Endothelial cell (in vitro differentiated cells): ENCODE results near the gene CXCR5. TPM values are rescaled to one million over a fixed set of nuclear protein-coding genes. Genes with fewer than 3 reads are reported as not detected.
"Not testable (repeated sequence)": the region's sequence is repeated elsewhere in the genome, so short reads cannot be mapped to it uniquely, and the experiment has no call there.

Experiments used
- DNase-seq: peaks from one replicate; pipeline ENCODE4 v3.0.0; 2021; ENCODE audit warnings: low spot score
- H3K27ac Mint-ChIP-seq: one replicate; pipeline ENCODE4 v1.8.0; 2021; ENCODE audit warnings: mixed read lengths, inconsistent platforms; ENCODE audit not compliant: unreplicated experiment
- H3K27me3 Mint-ChIP-seq: one replicate; pipeline ENCODE4 v1.8.0; 2021; ENCODE audit warnings: mild to moderate bottlenecking, moderate library complexity, mixed read lengths, inconsistent platforms; ENCODE audit not compliant: unreplicated experiment
- H3K36me3 Mint-ChIP-seq: one replicate; pipeline ENCODE4 v1.8.0; 2021; ENCODE audit warnings: mild to moderate bottlenecking, low read depth, mixed read lengths, inconsistent platforms; ENCODE audit not compliant: unreplicated experiment
- H3K4me1 Mint-ChIP-seq: one replicate; pipeline ENCODE4 v1.8.0; 2021; ENCODE audit warnings: mild to moderate bottlenecking, mixed read lengths, inconsistent platforms; ENCODE audit not compliant: unreplicated experiment
- H3K4me3 Mint-ChIP-seq: one replicate; pipeline ENCODE4 v1.8.0; 2021; ENCODE audit warnings: mild to moderate bottlenecking, mixed read lengths, inconsistent platforms; ENCODE audit not compliant: unreplicated experiment
- H3K9me3 Mint-ChIP-seq: one replicate; pipeline ENCODE4 v1.8.0; 2021; ENCODE audit warnings: mixed read lengths, inconsistent platforms; ENCODE audit not compliant: unreplicated experiment
- total RNA-seq: library from RNA; stranded (reverse); fragmentation: NEBNext Ultra II Directional; extraction: Animal tissue kit (Norgen Biotek cat#: 25700); gene quantifications from one replicate; pipeline ENCODE4 v1.2.1, GENCODE V29; 2021; ENCODE audit not compliant: unreplicated experiment
- TF ChIP-seq, protein P1 (sequence below): fragments of 200-600 bp; sonication (generic); IDR thresholded peaks from one replicate; pipeline ENCODE4 v1.5.0; 2021; ENCODE audit warnings: antibody characterized with exemption; ENCODE audit not compliant: unreplicated experiment

CXCR5 gene
- total RNA-seq, 1 donor from 2014 or later: not detected

DNA sequence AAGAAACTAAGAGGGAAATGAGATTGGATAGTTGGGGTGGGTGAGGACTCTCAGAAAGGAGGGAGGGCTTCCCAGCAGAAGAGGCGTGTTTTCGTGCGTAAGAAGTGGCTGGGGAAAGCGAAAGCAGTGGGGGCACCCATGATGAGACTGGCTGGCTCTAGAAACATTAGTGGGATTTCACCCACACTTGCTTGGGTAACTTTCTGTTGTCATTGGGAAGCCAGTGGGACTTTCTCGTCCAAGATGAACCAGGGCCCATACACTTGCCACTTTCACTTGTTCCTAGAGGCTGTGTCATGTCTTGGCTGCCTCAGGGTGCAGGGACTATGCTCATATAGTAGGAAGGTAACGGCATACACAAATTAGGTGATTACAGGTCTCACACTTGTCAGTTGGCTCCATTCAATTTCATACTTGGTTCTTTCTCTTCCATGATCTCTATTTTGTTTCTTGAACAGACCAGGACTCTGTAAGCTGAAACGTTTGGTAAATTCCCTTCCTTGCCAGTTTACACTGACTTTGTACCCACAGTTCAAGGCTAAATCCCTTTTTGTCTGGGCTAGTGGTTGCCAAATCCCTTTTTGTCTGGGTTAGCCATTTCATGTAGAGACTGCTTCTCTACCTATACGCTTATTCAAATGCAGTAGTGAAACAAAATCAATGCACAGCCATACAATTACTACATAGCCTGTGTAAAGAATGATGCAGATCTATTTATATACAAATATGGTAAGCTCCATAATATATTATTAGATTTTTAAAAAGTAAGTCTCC lies 42.0 kb upstream of the CXCR5 start:
- Mint-ChIP-seq H3K27me3 (peaks cover 1% of the 10 kb centered on the region), H3K4me3 (no peak overlapping the region), H3K27ac (no peak overlapping the region), H3K9me3 (no peaks in the 10 kb centered on the region), H3K36me3 (no peaks in the 10 kb centered on the region), H3K4me1 (peaks cover 3% of the 10 kb centered on the region)
- TF ChIP-seq, protein P1, sequence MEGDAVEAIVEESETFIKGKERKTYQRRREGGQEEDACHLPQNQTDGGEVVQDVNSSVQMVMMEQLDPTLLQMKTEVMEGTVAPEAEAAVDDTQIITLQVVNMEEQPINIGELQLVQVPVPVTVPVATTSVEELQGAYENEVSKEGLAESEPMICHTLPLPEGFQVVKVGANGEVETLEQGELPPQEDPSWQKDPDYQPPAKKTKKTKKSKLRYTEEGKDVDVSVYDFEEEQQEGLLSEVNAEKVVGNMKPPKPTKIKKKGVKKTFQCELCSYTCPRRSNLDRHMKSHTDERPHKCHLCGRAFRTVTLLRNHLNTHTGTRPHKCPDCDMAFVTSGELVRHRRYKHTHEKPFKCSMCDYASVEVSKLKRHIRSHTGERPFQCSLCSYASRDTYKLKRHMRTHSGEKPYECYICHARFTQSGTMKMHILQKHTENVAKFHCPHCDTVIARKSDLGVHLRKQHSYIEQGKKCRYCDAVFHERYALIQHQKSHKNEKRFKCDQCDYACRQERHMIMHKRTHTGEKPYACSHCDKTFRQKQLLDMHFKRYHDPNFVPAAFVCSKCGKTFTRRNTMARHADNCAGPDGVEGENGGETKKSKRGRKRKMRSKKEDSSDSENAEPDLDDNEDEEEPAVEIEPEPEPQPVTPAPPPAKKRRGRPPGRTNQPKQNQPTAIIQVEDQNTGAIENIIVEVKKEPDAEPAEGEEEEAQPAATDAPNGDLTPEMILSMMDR: no peak
- no peak for DNase-seq

DNA sequence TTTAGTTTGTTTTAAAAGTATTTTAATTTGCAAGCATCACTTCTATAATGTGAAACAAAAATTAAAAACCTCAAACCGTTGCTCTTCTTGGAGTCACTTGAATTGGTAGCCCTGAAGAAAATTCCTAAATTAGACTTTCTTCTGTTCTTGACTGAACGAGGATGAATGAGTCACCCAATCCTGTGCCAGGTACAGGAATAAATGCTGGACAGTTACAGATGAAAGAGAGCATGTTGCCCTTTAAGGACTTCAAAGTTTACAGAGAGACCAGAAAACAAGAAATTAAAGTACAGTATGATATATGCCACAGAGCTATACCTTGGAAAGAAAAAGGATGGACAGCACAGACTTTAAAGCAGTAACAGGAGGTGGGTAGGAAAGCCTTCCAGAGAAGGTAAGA lies 41.3 kb upstream of the CXCR5 start:
- TF ChIP-seq, protein P1: no peak
- Mint-ChIP-seq H3K27ac (no peak overlapping the region), H3K36me3 (no peaks in the 10 kb centered on the region), H3K27me3 (peaks cover 1% of the 10 kb centered on the region), H3K4me3 (no peak overlapping the region), H3K4me1 (peaks cover 3% of the 10 kb centered on the region), H3K9me3 (no peaks in the 10 kb centered on the region)
- DNase-seq: no peak

DNA sequence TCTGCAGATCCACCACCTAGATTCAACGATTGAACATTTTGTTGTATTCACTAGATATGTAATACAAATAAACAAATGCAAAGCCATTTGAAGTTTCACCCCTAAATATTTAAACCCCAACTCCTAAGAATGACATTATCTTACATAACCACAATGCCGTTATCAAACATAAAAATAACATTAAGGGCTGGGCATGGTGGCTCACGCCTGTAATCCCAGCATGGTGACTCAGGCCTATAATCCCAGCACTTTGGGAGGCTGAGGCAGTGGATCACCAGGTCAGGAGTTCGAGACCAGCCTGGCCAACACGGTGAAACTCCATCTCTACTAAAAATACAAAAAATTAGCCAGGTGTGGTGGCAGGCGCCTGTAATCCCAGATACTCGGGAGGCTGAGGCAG lies 40.8 kb upstream of the CXCR5 start:
- H3K4me1 Mint-ChIP-seq: not testable (repeated sequence)

DNA sequence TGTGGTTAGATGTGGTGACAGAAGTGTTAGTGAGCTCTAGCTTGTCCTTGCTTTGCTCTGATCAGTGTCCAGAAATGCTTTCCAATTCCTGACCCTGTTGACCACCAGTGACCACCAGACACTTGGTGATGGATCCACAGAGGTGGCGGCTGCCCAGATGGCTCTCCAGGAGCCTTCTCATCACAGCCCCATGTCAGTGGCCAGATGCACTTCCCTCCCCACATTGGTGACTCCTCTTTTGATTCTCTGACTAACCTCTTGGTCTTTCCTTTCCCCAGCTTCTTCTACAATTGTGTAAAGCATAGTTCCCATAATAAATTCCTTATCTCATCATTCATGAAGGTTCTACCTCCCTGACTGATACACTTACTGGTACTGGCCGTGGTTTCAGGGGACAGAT lies 40.1 kb upstream of the CXCR5 start:
- TF ChIP-seq, protein P1: no peak
- Mint-ChIP-seq H3K36me3 (no peaks in the 10 kb centered on the region), H3K27ac (peak overlapping the region; percentile 7), H3K4me1 (peaks cover 3% of the 10 kb centered on the region), H3K27me3 (no peaks in the 10 kb centered on the region), H3K4me3 (no peak overlapping the region), H3K9me3 (no peaks in the 10 kb centered on the region)
- no peak for DNase-seq

More for the DNA sequence above, 40.8 kb upstream of the CXCR5 start:
- H3K27ac Mint-ChIP-seq, H3K4me3 Mint-ChIP-seq, H3K36me3 Mint-ChIP-seq, DNase-seq, H3K27me3 Mint-ChIP-seq, H3K9me3 Mint-ChIP-seq: not testable (repeated sequence)

DNA sequence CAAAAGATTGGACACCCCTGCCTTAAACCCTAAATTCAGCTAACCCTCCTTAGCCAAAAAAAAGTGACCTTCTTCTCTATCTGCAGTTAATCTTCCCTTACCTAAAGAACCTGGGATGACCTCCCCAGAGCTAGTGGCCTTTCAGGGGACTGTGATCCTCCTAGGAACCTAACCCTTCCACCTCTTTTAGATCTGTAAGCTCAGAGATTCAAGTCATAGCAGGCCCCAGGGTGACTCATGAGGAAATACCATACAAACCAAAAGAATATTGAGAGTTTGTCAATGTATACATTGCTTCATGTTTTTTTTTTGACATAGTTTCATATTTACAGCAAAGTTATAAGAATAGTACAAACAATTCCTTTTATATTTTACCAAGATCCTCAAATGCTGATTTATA lies 38.3 kb upstream of the CXCR5 start:
- Mint-ChIP-seq H3K27ac (no peak overlapping the region), H3K27me3 (no peaks in the 10 kb centered on the region), H3K4me1 (peaks cover 3% of the 10 kb centered on the region), H3K9me3 (no peaks in the 10 kb centered on the region), H3K36me3 (no peaks in the 10 kb centered on the region), H3K4me3 (no peak overlapping the region)
- TF ChIP-seq, protein P1: no peak
- DNase-seq: no peak
